ENCODE data around the gene TLX2.

- TF ChIP-seq CTCF (conservative IDR thresholded peaks at IDR 0.05; ENCODE audit: low read depth, low read length) (no peak), EZH2phosphoT487 (IDR thresholded peaks at IDR 0.05; ENCODE audit: borderline replicate concordance, low read length) (no peak)
Measured at GRCh38 chr2:74534411-74534810, 20.2 kb downstream of the TLX2 start.
